ENCODE data around the gene ARPIN. TPM values are rescaled to one million over a fixed set of nuclear protein-coding genes. Genes with fewer than 3 reads are reported as not detected.

ARPIN gene
- 10 to 100 TPM; 17.2 to 19.6 TPM for total RNA-seq

DNA sequence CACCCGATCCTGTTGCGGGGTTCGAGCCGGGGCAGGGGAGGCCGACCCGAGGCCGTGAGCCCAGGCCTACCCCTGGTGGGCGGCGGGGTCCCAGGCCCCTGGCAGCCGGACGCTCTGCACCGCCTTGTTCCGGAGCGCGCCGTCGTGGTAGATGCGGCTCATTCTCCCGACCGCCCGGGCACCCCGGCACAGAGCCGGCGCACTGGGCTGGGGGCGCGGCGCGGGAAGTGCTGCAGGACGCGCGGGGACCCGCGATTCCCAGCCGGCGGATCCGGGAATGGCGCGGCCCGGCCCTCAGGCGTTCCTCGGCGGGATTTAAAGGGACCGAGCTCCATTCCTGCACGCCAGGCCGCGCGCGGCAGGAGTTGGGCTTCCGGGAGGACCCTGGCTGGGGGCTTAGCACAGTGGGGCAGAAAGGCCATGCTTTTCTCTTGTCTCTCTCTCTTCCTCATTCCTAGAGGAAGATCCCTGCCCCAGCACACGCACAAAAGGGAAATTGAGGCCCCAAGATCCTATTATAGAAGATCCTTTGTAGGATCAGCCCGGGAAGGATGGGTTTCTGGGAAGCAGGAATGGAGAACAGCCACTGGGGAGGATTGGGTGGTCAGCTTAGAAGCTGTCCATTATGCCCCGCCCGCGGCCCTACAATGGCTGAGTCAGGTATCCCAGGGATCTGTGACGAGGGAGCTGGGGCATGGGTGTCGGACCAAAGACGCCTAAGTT is at the start of gene ARPIN:
Gene ARPIN (minus strand): TSS at position 279 of the 723 bp plus-strand sequence. CDS start 117 bp downstream, at position 162.

DNA sequence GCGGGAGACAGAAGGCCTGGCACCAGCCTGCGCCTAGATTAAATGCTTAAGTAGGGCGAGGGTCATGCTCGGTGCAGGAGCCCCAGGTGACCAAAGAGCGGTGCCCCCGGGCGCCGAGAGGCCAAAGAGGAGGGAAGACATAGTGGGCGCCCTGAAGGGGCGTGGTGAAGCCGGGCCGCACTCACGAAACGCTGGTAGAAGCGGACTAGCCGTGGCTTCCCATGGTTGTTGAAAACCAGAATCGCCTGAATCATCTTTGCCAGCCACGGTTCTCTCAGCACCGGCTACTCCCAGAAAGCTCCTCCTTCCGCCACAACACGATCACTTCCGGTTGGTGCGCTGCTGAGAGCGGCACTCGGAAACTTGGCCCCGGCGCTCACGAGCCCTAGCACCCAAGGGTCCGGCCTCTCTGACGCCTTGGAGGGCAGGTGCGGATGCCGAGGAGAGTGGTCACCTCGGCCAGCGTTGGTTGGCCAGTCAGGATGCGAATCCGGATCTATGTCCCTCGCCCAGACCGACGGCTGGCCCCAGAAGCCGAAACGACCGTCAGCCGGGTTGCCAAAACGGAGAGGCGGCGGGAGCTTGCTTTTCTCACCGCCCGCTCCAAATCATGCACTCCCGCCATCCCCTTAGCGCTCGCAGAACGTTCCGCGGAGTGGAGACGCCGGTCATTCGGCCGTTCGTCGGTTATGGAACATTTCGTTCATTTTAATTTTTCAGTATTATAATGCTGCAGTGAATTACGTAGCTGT is 18.9 kb downstream of the ARPIN start, which contains the start of gene AP3S2:
Gene AP3S2 (minus strand): TSS at position 299 of the 752 bp plus-strand sequence. CDS start 45 bp downstream, at position 254.

Small RNA genes within 50 kb of the gene (small RNA-seq; reads per million reads assigned to genes)
- gene MIR5009 (0 to 0.17 reads per million in 2 donors), gene MIR5094 (0.82 to 1.1 reads per million in 2 donors), gene RNU6-1111P (0 to 0.12 reads per million in 2 donors), gene RNU7-111P (0 reads per million in 2 donors)

Other genes starting within 250 kb of the ARPIN start
- gene PLIN1, start 233.6 kb downstream of the ARPIN start, total RNA-seq: not detected
- 1 to 10 TPM; 6.3 to 6.9 TPM for gene PEX11A, start 222.2 kb downstream of the ARPIN start, total RNA-seq
- under 1 TPM; under 0.01 TPM for gene WDR93, start 222.1 kb downstream of the ARPIN start, total RNA-seq
- gene MESP1, start 161.7 kb downstream of the ARPIN start, total RNA-seq: under 1 TPM; 0.34 to 1.00 TPM
- gene MESP2, start 136.6 kb downstream of the ARPIN start, total RNA-seq: not detected
- gene ANPEP, start 98.1 kb downstream of the ARPIN start, total RNA-seq: 1 to 10 TPM; 1.7 to 5.0 TPM
- gene AP3S2, start 19.0 kb downstream of the ARPIN start, total RNA-seq: 10 to 100 TPM; 69.2 to 72.9 TPM
- gene ZNF710, start 88.4 kb upstream of the ARPIN start, total RNA-seq: 10 to 100 TPM; 14.8 to 18.6 TPM
- 10 to 100 TPM; 32.7 to 43.0 TPM for gene IDH2, start 189.5 kb upstream of the ARPIN start, total RNA-seq